Breast epithelium (tissue), 4 donors: Measurements from ENCODE around the gene ITGB8. TPM values are rescaled to one million over a fixed set of nuclear protein-coding genes. Genes with fewer than 3 reads are reported as not detected.
"Not testable (repeated sequence)": the region's sequence is repeated elsewhere in the genome, so short reads cannot be mapped to it uniquely, and the experiment has no call there.

Source experiments
- DNase-seq, 2 donors: peaks; one replicate each; pipeline ENCODE4 v3.0.0-alpha.2; 2019; ENCODE audit warnings: low spot score in 2 of 2
- H3K27ac ChIP-seq, 2 donors: fragments of 200-600 bp; sonication (generic) in 1 of 2; one replicate each; pipeline ENCODE4 v1.5.1; 2016 to 2019; ENCODE audit warnings: mild to moderate bottlenecking in 1 of 2
- H3K27me3 ChIP-seq, 2 donors: fragments of 200-600 bp; sonication (generic) in 1 of 2; one replicate each; pipeline versions ENCODE4 v1.5.1 to v1.6.0; 2017 to 2019; ENCODE audit warnings: control low read depth in 1 of 2, mild to moderate bottlenecking in 1 of 2
- H3K36me3 ChIP-seq: fragments of 200-600 bp; one replicate; pipeline ENCODE4 v1.5.1; 2019
- H3K4me1 ChIP-seq, 2 donors: fragments of 200-600 bp; sonication (generic); one replicate each; pipeline ENCODE4 v1.5.1; 2016 to 2019; ENCODE audit warnings: control low read depth in 1 of 2
- H3K4me3 ChIP-seq, 3 donors: fragments of 200-600 bp; sonication (generic); 1 replicate in 2 of 3; 2 replicates in 1 of 3; pipeline ENCODE4 v1.5.1; 2016 to 2019; ENCODE audit warnings: mild to moderate bottlenecking in 3 of 3, moderate library complexity in 2 of 3
- H3K9me3 ChIP-seq, 2 donors: fragments of 200-600 bp; sonication (generic) in 1 of 2; one replicate each; pipeline ENCODE4 v1.5.1; 2016 to 2019; ENCODE audit warnings: control low read depth in 1 of 2
- POLR2A ChIP-seq: fragments of 450-650 bp; IDR thresholded peaks from one replicate; pipeline ENCODE4 v1.6.1; 2016; ENCODE audit warnings: antibody characterized with exemption, mild to moderate bottlenecking, moderate library complexity
- POLR2AphosphoS5 ChIP-seq, 3 donors: sonication (generic); formaldehyde crosslinking; IDR thresholded peaks; one replicate each; pipeline ENCODE4 v1.6.1; 2017; ENCODE audit warnings: antibody characterized with exemption in 3 of 3
- intact Hi-C: fragments of 100-400 bp; cut with DNase I; formaldehyde crosslinking; loops from one replicate; pipeline ENCODE4 v1.15.1; 2023; ENCODE audit warnings: low total_unique reads
- total RNA-seq, 3 donors: library from RNA; depleted of rRNA; stranded (reverse); fragments of >200 nt; gene quantifications; one replicate each; pipeline ENCODE4 v1.1.0, GENCODE V29; 2016
- TF ChIP-seq, protein P1 (sequence below), 3 donors: fragments of 450-650 bp; IDR thresholded peaks; one replicate each; pipeline ENCODE4 v1.5.1; 2016 to 2017; ENCODE audit warnings: antibody characterized with exemption in 3 of 3, mild to moderate bottlenecking in 3 of 3, moderate library complexity in 3 of 3

The ITGB8 gene
- total RNA-seq, 3 donors from 2014 or later, result 1.6 to 154 (median 52.1) TPM

GRCh38 chr7:20376796-20377195, 46.1 kb downstream of the ITGB8 start:
- no peaks in the 10 kb centered on the region for H3K9me3 ChIP-seq
- peaks cover 12% of the 10 kb centered on the region for H3K36me3 ChIP-seq
- no peak overlapping the region for H3K27ac ChIP-seq
- TF ChIP-seq POLR2A, result no peak
- TF ChIP-seq, protein P1, sequence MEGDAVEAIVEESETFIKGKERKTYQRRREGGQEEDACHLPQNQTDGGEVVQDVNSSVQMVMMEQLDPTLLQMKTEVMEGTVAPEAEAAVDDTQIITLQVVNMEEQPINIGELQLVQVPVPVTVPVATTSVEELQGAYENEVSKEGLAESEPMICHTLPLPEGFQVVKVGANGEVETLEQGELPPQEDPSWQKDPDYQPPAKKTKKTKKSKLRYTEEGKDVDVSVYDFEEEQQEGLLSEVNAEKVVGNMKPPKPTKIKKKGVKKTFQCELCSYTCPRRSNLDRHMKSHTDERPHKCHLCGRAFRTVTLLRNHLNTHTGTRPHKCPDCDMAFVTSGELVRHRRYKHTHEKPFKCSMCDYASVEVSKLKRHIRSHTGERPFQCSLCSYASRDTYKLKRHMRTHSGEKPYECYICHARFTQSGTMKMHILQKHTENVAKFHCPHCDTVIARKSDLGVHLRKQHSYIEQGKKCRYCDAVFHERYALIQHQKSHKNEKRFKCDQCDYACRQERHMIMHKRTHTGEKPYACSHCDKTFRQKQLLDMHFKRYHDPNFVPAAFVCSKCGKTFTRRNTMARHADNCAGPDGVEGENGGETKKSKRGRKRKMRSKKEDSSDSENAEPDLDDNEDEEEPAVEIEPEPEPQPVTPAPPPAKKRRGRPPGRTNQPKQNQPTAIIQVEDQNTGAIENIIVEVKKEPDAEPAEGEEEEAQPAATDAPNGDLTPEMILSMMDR (IDR thresholded peaks at IDR 0.05), result no peak
- TF ChIP-seq POLR2AphosphoS5 (IDR thresholded peaks at IDR 0.05), result no peak
- H3K4me1 ChIP-seq, result no peaks in the 10 kb centered on the region
- no peaks in the 10 kb centered on the region for H3K27me3 ChIP-seq
- no peak overlapping the region for H3K4me3 ChIP-seq
- intact Hi-C loops, result no loop called here
- DNase-seq, result no peak

GRCh38 chr7:20381406-20382034, 50.8 kb downstream of the ITGB8 start:
- Histone ChIP-seq H3K4me1 (no peaks in the 10 kb centered on the region), H3K27ac (no peak overlapping the region), H3K27me3 (no peaks in the 10 kb centered on the region), H3K36me3 (peaks cover 12% of the 10 kb centered on the region), H3K9me3 (no peaks in the 10 kb centered on the region), H3K4me3 (no peak overlapping the region)
- TF ChIP-seq POLR2A (no peak), POLR2AphosphoS5 (IDR thresholded peaks at IDR 0.05) (no peak)
- TF ChIP-seq, protein P1 (IDR thresholded peaks at IDR 0.05), result no peak
- DNase-seq, result no peak
- intact Hi-C loops, result no loop called here

DNA sequence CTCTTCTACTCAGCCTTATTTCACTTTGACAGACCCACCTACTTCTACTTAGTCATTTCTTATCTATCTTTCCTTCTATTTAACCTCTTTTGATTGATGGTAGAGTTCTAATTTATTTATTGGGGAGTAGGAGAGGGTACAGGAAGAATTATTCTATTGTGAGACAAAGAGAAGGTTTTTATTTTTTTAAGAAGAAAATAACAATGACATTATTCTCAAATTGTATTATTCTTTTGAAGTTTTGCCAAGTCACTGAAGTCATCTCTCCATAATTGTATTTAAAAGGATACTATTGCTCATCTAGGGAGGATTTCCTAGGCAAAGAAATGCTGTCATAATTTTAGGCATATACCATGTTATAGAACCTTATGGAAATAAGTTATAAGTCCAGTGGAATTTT, 52.7 kb downstream of the ITGB8 start:
- Histone ChIP-seq H3K36me3 (peaks cover 12% of the 10 kb centered on the region), H3K9me3 (no peaks in the 10 kb centered on the region), H3K27ac (no peak overlapping the region), H3K4me3 (no peak overlapping the region), H3K27me3 (no peaks in the 10 kb centered on the region), H3K4me1 (no peaks in the 10 kb centered on the region)
- DNase-seq, result no peak
- TF ChIP-seq, protein P1 (IDR thresholded peaks at IDR 0.05), result no peak
- intact Hi-C loops, result no loop called here

DNA sequence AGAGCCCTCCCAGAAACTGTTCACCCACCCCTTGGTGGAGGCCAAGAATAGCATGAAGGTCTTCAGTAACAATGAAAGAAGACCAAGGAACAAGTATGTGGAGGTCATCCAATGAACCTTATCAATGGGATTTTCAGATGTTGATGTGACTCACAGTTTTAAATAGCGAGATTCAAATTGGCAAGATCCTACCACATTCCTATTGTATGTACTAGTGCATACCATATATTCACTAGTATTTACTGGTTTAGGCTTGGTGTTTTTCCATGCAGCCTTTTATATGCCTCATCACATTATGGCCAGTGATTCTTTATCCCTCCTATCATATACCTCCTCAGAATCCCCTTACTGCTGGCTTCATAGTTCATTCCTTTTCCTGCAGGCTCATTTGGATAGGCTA, 54.4 kb downstream of the ITGB8 start:
- TF ChIP-seq POLR2A (no peak), POLR2AphosphoS5 (IDR thresholded peaks at IDR 0.05) (no peak)
- TF ChIP-seq, protein P1 (IDR thresholded peaks at IDR 0.05), result no peak
- H3K4me1 ChIP-seq, result no peaks in the 10 kb centered on the region
- intact Hi-C loops, result no loop called here
- no peak overlapping the region for H3K27ac ChIP-seq
- no peaks in the 10 kb centered on the region for H3K27me3 ChIP-seq
- H3K9me3 ChIP-seq, result no peaks in the 10 kb centered on the region
- DNase-seq, result no peak
- H3K36me3 ChIP-seq, result peaks cover 7% of the 10 kb centered on the region
- H3K4me3 ChIP-seq, result no peak overlapping the region

DNA sequence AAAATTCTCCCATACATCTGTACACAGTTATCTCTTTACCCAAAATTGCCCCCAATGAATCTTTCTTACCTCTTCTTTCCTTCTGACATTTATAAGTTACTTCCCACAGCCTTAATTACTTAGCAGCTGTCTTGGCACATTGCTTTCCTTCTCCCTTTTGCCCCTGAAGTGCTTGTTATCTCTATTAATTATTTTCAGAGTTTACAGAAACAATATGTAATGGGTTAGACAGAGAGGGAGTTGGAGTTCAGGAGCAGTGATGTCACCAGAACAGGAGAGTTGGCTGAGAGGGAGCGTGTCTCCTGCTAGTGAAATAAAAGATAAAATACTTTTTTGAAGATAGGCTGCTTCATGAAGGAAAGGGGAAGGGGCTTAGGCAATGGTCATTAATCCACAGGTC, 57.4 kb downstream of the ITGB8 start:
- Histone ChIP-seq H3K4me1 (no peaks in the 10 kb centered on the region), H3K36me3 (no peaks in the 10 kb centered on the region), H3K9me3 (no peaks in the 10 kb centered on the region), H3K27me3 (no peaks in the 10 kb centered on the region), H3K27ac (no peak overlapping the region), H3K4me3 (no peak overlapping the region)
- intact Hi-C loops, result no loop called here
- no peak for TF ChIP-seq POLR2A
- no peak for DNase-seq

GRCh38 chr7:20389192-20389591, 58.5 kb downstream of the ITGB8 start:
- H3K4me1 ChIP-seq, intact Hi-C loops, H3K27ac ChIP-seq, H3K9me3 ChIP-seq, H3K36me3 ChIP-seq, H3K4me3 ChIP-seq, H3K27me3 ChIP-seq, DNase-seq: not testable (repeated sequence)
